ENCODE measurements around the gene ENGASE. TPM values are rescaled to one million over a fixed set of nuclear protein-coding genes. Genes with fewer than 3 reads are reported as not detected.

Gene ENGASE
- total RNA-seq, 1 donor from 2014 or later = 39.4 TPM

- no peak for DNase-seq (ENCODE audit: low spot score)
- intact Hi-C loops (cut with DNase I) = no loop called here
Measured at GRCh38 chr17:79036596-79036995, 38.0 kb upstream of the ENGASE start.

DNA sequence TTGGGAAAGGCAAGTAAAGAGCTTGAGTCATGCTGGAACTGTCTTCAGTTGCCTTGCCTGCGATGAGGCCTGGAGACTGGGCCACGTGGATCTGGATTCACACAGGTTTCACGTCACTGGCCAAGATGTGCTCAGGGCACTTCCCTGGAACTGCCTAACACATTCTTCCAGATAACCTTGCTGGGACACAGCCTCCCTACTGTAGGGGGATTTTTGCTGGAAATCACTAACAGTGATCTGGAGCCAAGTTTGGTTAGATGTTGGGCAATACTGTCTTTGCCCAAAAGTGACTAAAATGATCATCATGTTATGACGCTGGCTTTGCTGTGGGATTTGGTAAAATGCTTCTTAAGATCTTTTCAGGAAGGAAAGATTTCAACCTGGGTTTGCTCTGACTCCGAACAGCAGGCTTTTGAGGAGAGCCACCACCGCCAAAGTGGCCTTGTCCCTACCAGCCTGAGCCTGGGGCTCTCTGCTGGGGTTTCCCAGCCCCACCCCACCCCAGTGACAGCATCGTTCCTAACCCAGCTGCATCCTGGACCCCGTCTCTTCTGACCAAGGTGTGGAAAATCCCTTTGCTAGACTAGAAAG, 36.0 kb upstream of the ENGASE start:
- intact Hi-C loops (cut with DNase I) = no loop called here
- DNase-seq (ENCODE audit: low spot score) = peak; percentile 70

GRCh38 chr17:79039171-79039570, 35.5 kb upstream of the ENGASE start:
- DNase-seq (ENCODE audit: low spot score) = peak; percentile 46
- intact Hi-C loops (cut with DNase I) = no loop called here

DNA sequence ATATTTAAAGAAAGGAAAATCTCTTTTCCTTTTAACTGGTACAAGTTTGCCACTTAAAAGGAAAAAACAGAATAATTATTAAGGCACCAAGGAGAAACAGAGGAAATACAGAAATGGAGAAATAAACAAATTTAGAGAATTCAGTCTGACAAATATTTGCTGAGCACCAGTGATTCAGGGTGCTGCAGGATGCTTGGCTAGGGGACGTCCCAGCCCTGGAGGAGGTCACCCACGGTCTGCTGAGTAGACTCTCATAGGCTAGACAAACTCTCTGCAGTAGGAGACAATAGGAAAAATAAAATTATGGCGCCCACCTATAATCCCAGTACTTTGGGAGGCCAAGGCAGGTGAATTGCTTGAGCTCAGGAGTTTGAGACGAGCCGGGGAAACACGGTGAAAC, 34.7 kb upstream of the ENGASE start:
- DNase-seq (ENCODE audit: low spot score) = no peak

GRCh38 chr17:79041041-79041570, 33.5 kb upstream of the ENGASE start:
- intact Hi-C loops (cut with DNase I) = loop anchor here (5.0 kb wide), 2 partner anchors 54 to 351 kb away; no protein-coding TSS in a partner anchor
- DNase-seq (ENCODE audit: low spot score) = peak; percentile 73

More for the DNA sequence above, 34.7 kb upstream of the ENGASE start:
- intact Hi-C loops (cut with DNase I) = loop anchor here (5.0 kb wide), 2 partner anchors 53 to 352 kb away; no protein-coding TSS in a partner anchor

DNA sequence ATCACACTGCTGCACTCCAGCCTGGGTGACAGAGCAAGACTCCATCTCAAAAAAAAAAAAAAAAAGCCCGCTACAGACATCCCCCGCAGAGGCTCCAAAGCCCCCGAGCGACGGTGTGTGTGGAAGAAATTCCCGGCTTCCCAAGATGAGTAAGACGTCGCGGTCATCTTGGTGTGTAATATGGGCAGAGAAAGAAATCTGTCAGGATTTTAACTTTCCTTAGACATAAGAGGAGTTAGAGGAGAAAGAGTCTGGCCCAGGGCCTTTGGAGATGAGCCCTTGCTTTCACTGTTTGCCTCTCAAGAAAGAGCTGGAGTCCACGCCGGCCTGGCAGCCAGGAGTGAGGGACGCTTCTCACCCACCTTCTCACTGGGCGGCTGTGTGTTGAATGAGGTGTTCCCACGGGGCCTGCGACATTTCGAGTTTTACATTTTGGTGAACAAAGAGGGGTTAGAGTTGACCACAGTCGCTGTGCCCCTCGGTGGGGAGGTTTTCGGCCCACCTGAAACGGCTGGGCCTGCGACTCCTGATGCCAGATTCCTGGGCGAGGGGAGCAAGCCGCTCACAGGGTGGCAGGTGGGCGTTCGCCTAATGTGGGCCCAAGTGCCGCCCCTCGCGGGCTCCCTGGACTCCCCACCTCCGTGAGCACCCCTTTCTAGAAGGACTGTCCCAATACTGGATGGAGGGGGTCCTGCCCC, 32.8 kb upstream of the ENGASE start:
- DNase-seq (ENCODE audit: low spot score) = peak; percentile 26
- intact Hi-C loops (cut with DNase I) = loop anchor here (2.0 to 5.0 kb wide), 3 partner anchors 19 to 350 kb away; no protein-coding TSS in a partner anchor

DNA sequence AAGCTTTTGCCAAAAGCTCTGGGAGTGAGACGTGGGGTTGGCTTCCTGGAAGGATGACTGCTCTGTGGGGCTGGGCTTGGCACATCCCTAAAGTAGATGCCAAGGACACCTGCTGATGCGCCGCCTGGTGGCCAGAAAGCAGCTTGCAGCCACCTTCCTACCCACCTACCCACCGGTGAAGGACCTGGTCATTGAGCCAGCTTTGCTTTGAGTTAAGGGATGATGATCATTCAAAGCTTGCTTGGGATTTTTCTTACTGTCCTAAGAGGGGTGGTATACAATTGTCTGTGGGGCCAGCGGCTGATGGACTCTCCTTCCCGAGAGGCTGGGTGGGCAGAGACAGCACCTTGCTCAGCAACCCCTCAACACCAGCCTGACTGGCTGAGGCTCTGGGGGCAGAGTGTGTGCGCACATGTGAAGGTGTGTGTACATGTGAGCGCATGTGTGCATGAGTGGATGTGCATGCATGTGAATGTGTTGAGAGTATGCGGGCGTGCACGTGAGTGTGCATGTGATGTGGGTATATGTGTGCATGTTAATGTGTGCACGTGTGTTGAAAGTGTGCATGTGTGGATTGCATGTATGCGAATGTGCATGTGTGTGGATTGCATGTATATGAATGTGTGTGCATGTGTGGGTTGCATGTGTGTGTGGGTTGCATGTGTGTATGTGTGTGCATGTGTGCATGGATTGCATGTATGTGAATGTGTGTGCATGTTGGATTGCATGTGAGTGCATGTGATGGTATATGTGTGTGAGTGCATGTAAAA, 32.0 kb upstream of the ENGASE start:
- DNase-seq (ENCODE audit: low spot score) = peak; percentile 79
- intact Hi-C loops (cut with DNase I) = loop anchor here (2.0 to 5.0 kb wide), 3 partner anchors 20 to 350 kb away; no protein-coding TSS in a partner anchor

- intact Hi-C loops (cut with DNase I) = loop anchor here (2.0 to 5.0 kb wide), 3 partner anchors 21 to 349 kb away; no protein-coding TSS in a partner anchor
- peak; percentile 15 for DNase-seq (ENCODE audit: low spot score)
Measured at GRCh38 chr17:79043191-79043930, 31.3 kb upstream of the ENGASE start.

- DNase-seq (ENCODE audit: low spot score) = peak; percentile 59
- intact Hi-C loops (cut with DNase I) = loop anchor here (2.0 to 5.0 kb wide), 3 partner anchors 21 to 348 kb away; no protein-coding TSS in a partner anchor
Measured at GRCh38 chr17:79043931-79044320, 30.7 kb upstream of the ENGASE start.

DNA sequence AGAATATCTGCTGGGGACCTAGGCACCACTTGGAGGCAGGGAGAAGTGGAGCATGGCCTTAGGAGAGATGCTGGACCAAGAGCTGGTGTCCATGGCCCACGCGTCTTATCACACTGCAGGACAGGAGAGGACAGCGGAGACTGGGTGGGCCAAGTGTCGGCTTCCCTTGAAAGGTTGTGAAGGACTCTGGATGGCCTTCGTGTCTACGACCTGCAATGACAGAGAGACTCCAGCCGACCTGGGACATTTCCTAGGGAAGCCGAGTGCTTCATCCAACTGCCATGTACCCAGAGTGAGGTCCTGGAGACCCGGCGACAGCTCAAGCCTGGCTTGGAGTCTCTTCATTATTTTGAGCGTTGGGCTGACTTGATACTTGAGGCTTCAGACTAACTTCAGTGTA, 30.2 kb upstream of the ENGASE start:
- DNase-seq (ENCODE audit: low spot score) = peak; percentile 43
- intact Hi-C loops (cut with DNase I) = loop anchor here (5.0 kb wide), 2 partner anchors 57 to 348 kb away; no protein-coding TSS in a partner anchor

DNA sequence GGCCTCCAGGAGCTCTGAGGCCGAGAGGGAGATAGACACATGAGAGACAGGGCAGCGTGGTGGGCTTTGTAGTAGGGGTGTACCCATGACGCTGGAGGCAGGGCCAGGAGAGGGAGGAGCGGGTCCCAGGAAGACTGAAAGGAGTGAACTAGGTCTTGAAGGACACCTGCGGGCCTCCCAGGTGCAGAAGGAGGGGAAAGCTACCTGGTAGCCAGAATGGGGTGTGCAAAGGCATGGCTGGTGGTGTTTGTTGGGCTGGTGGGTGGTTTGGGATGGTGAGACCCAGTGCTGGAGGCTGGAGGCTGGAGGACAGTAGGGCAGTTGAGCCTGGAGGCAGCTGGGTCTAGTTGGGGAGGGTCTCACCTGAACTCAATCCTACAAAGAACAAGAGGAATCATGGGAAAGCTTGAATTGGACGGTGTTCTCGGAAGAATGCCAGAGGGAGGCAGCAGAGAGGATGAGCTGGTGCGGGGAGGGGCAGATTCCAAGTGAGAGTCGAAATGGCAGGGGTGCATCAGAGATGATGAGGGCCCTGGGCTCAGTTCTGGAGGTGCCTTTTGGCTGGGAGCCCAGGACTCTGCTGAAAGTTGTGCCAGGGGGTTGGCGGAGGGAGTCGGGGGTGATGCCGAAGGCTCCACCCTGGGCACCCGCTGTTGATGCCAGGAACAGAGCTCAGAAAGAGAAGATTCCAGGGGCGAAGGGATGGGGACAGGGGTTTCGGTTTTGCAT, 29.5 kb upstream of the ENGASE start:
- intact Hi-C loops (cut with DNase I) = loop anchor here (5.0 kb wide), 1 partner anchor 33 kb away; no protein-coding TSS in a partner anchor

GRCh38 chr17:79045842-79046196, 28.8 kb upstream of the ENGASE start:
- intact Hi-C loops (cut with DNase I) = loop anchor here (2.0 to 5.0 kb wide), 2 partner anchors 34 to 37 kb away; no protein-coding TSS in a partner anchor

More for the DNA sequence above, 29.5 kb upstream of the ENGASE start:
- DNase-seq (ENCODE audit: low spot score) = peak; percentile 71

GRCh38 chr17:79046197-79046915, 28.3 kb upstream of the ENGASE start:
- no peak for DNase-seq (ENCODE audit: low spot score)
- intact Hi-C loops (cut with DNase I) = loop anchor here (2.0 to 5.0 kb wide), 2 partner anchors 34 to 36 kb away; no protein-coding TSS in a partner anchor

More at GRCh38 chr17:79045842-79046196, 28.8 kb upstream of the ENGASE start:
- peak; percentile 86 for DNase-seq (ENCODE audit: low spot score)

- intact Hi-C loops (cut with DNase I) = loop anchor here (2.0 to 5.0 kb wide), 2 partner anchors 35 to 36 kb away; no protein-coding TSS in a partner anchor
- no peak for DNase-seq (ENCODE audit: low spot score)
Measured at GRCh38 chr17:79046916-79047280, 27.7 kb upstream of the ENGASE start.

- intact Hi-C loops (cut with DNase I) = loop anchor here (2.0 to 5.0 kb wide), 2 partner anchors 35 kb away; no protein-coding TSS in a partner anchor
- no peak for DNase-seq (ENCODE audit: low spot score)
Measured at GRCh38 chr17:79047291-79047920, 27.2 kb upstream of the ENGASE start.

- no peak for DNase-seq (ENCODE audit: low spot score)
- intact Hi-C loops (cut with DNase I) = loop anchor here (2.0 to 5.0 kb wide), 2 partner anchors 35 to 36 kb away; no protein-coding TSS in a partner anchor
Measured at GRCh38 chr17:79047923-79048825, 26.4 kb upstream of the ENGASE start.

All from cardiac septum (tissue), 1 donor.